GM23338 (cell line): ENCODE measurements around the gene ERMARD. TPM values are rescaled to one million over a fixed set of nuclear protein-coding genes. Genes with fewer than 3 reads are reported as not detected.

Experiments used
- ATAC-seq: fragments of 200-7000 bp; cut with Tn5 transposase; 3 replicates; pipeline ENCODE4 v1.9.1; 2020
- DNase-seq: peaks from one replicate; pipeline ENCODE4 v3.0.0-alpha.2; 2015; ENCODE audit warnings: low spot score
- H2AFZ ChIP-seq: fragments of 200-600 bp; sonication (generic); 2 replicates; pipeline ENCODE4 v1.8.0; 2016; ENCODE audit warnings: antibody characterized with exemption, mild to moderate bottlenecking, moderate library complexity
- H3F3A ChIP-seq: fragments of 200-600 bp; sonication (generic); replicated peaks from 2 replicates; pipeline ENCODE4 v1.8.0; 2017; ENCODE audit warnings: antibody characterized with exemption, mixed run types, low read depth
- H3K27ac ChIP-seq: fragments of 200-600 bp; sonication (generic); 2 replicates; pipeline ENCODE4 v1.6.1; 2016; ENCODE audit warnings: low read depth
- H3K27me3 ChIP-seq: fragments of 200-600 bp; sonication (generic); 2 replicates; pipeline ENCODE4 v1.8.0; 2016; ENCODE audit warnings: mild to moderate bottlenecking, mixed run types, moderate library complexity; ENCODE audit not compliant: insufficient read depth
- H3K36me3 ChIP-seq: fragments of 200-600 bp; sonication (generic); 2 replicates; pipeline ENCODE4 v1.8.0; 2016; ENCODE audit warnings: mild to moderate bottlenecking; ENCODE audit not compliant: insufficient read depth
- H3K4me1 ChIP-seq: fragments of 200-600 bp; sonication (generic); 2 replicates; pipeline ENCODE4 v1.8.0; 2016; ENCODE audit warnings: mild to moderate bottlenecking, moderate library complexity; ENCODE audit not compliant: insufficient read depth
- H3K4me2 ChIP-seq: fragments of 200-600 bp; sonication (generic); 2 replicates; pipeline ENCODE4 v1.7.1; 2017; ENCODE audit warnings: mixed run types
- H3K4me3 ChIP-seq: fragments of 200-600 bp; sonication (generic); 2 replicates; pipeline ENCODE4 v1.6.1; 2016; ENCODE audit warnings: mixed run types
- H3K79me2 ChIP-seq: fragments of 200-600 bp; sonication (generic); replicated peaks from 2 replicates; pipeline ENCODE4 v1.8.0; 2017; ENCODE audit warnings: mild to moderate bottlenecking; ENCODE audit not compliant: insufficient read depth
- H3K9me2 ChIP-seq: fragments of 200-600 bp; sonication (generic); 2 replicates; pipeline ENCODE4 v1.8.0; 2017; ENCODE audit not compliant: insufficient read depth
- H4K20me1 ChIP-seq: fragments of 200-600 bp; sonication (generic); replicated peaks from 2 replicates; pipeline ENCODE4 v1.8.0; 2017; ENCODE audit warnings: mild to moderate bottlenecking; ENCODE audit not compliant: insufficient read depth
- H3K27ac Mint-ChIP-seq: 2 replicates; pipeline ENCODE4 v1.8.0; 2020; ENCODE audit warnings: inconsistent platforms, mild to moderate bottlenecking, moderate library complexity, mixed read lengths
- H3K27me3 Mint-ChIP-seq: 3 replicates; pipeline ENCODE4 v1.8.0; 2022; ENCODE audit warnings: low read depth, mild to moderate bottlenecking, moderate library complexity, mixed read lengths, inconsistent platforms; ENCODE audit not compliant: insufficient read depth, poor library complexity
- H3K36me3 Mint-ChIP-seq: 3 replicates; pipeline ENCODE4 v1.8.0; 2021; ENCODE audit warnings: low read depth, mild to moderate bottlenecking, inconsistent platforms, moderate library complexity, mixed read lengths
- H3K4me1 Mint-ChIP-seq: 3 replicates; pipeline ENCODE4 v1.8.0; 2020; ENCODE audit warnings: mild to moderate bottlenecking, inconsistent platforms, mixed read lengths
- H3K4me3 Mint-ChIP-seq: 3 replicates; pipeline ENCODE4 v1.8.0; 2021; ENCODE audit warnings: moderate library complexity, mild to moderate bottlenecking, inconsistent platforms, mixed read lengths
- H3K9me3 Mint-ChIP-seq: 3 replicates; pipeline ENCODE4 v1.8.0; 2020; ENCODE audit warnings: moderate library complexity, mild to moderate bottlenecking, inconsistent platforms, mixed read lengths
- EZH2phosphoT487 ChIP-seq: fragments of 200-600 bp; sonication (generic); IDR thresholded peaks from one replicate; pipeline ENCODE4 v1.8.1; 2018; ENCODE audit warnings: antibody characterized with exemption; ENCODE audit not compliant: unreplicated experiment
- JUNB ChIP-seq: IDR thresholded peaks from one replicate; pipeline ENCODE4 v1.6.1; 2016; ENCODE audit warnings: antibody characterized with exemption; ENCODE audit not compliant: unreplicated experiment
- NANOG ChIP-seq: IDR thresholded peaks from 2 replicates; pipeline ENCODE4 v1.6.1; 2016; ENCODE audit warnings: antibody characterized with exemption, borderline replicate concordance
- STAT1 ChIP-seq: IDR thresholded peaks from one replicate; pipeline ENCODE4 v1.6.1; 2016; ENCODE audit warnings: antibody characterized with exemption; ENCODE audit not compliant: unreplicated experiment
- polyA plus RNA-seq: library from polyadenylated mRNA; unstranded; fragments of >200 nt; fragmentation: Nextera tagmentation; extraction: Ambion mirVana; gene quantifications from 2 replicates; pipeline ENCODE4 v1.2.1, GENCODE V29; 2016
- total RNA-seq: library from RNA; depleted of rRNA; stranded (reverse); fragments of >200 nt; shearing (Covaris generic); gene quantifications from 2 replicates; pipeline ENCODE4 v1.2.3, GENCODE V29; 2014
- TF ChIP-seq, protein P1 (sequence below), 2 experiments: fragments of 200-600 bp in 1 of 2; sonication (generic) in 1 of 2; conservative IDR thresholded peaks; 2 replicates each; pipeline versions ENCODE4 v1.5.1 to v1.6.1; 2016 to 2017; ENCODE audit warnings: antibody characterized with exemption in 2 of 2, low read depth in 2 of 2, mild to moderate bottlenecking in 2 of 2, moderate library complexity in 1 of 2
- TF ChIP-seq, protein P2 (sequence below): IDR thresholded peaks from one replicate; pipeline ENCODE4 v1.6.1; 2018; ENCODE audit warnings: antibody characterized with exemption; ENCODE audit not compliant: unreplicated experiment
- TF ChIP-seq, protein P3 (sequence below): fragments of 250-450 bp; sonication (Bioruptor Pico); IDR thresholded peaks from 2 replicates; pipeline ENCODE4 v1.5.0; 2020; ENCODE audit warnings: mild to moderate bottlenecking, moderate library complexity

The ERMARD gene
- total and polyA plus RNA-seq, 2 experiments from 2014 or later: 7.6 to 8.6 TPM

DNA sequence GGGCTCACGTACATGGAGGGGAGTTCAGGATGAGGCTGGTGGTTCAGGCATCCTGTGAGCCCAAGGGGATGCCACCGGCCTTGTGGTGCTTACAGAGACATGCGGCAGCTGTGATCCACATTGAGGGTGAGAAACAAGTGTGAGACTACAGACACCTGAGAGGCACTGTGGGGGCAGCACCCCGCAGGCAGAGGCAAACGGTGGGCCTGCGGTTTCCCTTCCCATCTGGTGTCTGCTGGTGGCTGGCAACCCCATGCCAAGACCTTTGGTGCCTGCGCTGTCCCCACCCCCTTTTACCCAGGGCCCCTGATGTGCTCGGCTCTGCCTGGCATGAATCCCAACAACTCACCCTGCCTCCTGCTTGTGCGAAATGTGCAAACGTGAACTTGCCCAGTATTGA is 42.0 kb downstream of the ERMARD start (continued):
- TF ChIP-seq, protein P1, sequence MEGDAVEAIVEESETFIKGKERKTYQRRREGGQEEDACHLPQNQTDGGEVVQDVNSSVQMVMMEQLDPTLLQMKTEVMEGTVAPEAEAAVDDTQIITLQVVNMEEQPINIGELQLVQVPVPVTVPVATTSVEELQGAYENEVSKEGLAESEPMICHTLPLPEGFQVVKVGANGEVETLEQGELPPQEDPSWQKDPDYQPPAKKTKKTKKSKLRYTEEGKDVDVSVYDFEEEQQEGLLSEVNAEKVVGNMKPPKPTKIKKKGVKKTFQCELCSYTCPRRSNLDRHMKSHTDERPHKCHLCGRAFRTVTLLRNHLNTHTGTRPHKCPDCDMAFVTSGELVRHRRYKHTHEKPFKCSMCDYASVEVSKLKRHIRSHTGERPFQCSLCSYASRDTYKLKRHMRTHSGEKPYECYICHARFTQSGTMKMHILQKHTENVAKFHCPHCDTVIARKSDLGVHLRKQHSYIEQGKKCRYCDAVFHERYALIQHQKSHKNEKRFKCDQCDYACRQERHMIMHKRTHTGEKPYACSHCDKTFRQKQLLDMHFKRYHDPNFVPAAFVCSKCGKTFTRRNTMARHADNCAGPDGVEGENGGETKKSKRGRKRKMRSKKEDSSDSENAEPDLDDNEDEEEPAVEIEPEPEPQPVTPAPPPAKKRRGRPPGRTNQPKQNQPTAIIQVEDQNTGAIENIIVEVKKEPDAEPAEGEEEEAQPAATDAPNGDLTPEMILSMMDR (conservative IDR thresholded peaks at IDR 0.05; ENCODE audit: low read depth in 2 of 2): no peak
- no peak for TF ChIP-seq STAT1
- TF ChIP-seq EZH2phosphoT487: no peak
- no peak for TF ChIP-seq NANOG
- TF ChIP-seq, protein P2, sequence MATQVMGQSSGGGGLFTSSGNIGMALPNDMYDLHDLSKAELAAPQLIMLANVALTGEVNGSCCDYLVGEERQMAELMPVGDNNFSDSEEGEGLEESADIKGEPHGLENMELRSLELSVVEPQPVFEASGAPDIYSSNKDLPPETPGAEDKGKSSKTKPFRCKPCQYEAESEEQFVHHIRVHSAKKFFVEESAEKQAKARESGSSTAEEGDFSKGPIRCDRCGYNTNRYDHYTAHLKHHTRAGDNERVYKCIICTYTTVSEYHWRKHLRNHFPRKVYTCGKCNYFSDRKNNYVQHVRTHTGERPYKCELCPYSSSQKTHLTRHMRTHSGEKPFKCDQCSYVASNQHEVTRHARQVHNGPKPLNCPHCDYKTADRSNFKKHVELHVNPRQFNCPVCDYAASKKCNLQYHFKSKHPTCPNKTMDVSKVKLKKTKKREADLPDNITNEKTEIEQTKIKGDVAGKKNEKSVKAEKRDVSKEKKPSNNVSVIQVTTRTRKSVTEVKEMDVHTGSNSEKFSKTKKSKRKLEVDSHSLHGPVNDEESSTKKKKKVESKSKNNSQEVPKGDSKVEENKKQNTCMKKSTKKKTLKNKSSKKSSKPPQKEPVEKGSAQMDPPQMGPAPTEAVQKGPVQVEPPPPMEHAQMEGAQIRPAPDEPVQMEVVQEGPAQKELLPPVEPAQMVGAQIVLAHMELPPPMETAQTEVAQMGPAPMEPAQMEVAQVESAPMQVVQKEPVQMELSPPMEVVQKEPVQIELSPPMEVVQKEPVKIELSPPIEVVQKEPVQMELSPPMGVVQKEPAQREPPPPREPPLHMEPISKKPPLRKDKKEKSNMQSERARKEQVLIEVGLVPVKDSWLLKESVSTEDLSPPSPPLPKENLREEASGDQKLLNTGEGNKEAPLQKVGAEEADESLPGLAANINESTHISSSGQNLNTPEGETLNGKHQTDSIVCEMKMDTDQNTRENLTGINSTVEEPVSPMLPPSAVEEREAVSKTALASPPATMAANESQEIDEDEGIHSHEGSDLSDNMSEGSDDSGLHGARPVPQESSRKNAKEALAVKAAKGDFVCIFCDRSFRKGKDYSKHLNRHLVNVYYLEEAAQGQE: no peak

DNA sequence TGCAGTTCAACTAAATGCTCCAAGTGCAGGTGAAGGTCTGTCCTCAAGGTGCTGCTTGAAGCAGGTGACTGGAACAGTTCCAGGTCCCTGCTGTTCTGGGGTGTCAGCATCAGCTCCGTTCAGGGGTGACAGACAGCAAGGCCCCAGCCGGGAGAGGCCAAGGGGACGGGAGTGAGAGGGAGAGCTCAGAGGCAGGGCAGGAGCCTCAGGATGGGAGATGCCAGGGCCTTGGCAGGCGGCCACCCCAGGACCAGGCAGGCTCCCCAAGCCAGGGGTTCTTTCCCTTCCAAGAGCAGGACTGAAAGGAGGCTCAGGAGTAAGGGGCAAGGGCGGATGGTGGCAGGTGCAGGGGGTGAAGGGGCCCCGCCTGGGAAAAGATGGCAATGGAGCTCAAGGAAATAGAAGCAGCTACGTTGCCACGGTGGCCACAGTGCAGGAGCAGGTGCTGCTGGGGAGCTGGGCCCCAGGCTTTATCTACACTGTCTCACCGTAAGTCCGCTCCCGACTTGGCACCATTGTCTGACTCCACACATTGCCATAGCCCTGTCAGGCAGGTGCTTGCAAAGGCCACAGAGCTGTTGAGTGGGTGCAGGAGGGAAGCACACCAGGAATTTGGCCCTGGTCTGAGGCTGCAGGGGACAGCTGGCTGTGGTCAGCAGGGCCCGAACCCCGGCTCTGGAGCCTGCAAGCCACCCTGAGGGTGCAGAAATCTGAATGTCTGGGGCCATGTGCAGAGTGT is 43.1 kb downstream of the ERMARD start:
- peaks cover 12% of the 10 kb centered on the region for H3K27me3 Mint-ChIP-seq
- H3K36me3 Mint-ChIP-seq: no peaks in the 10 kb centered on the region
- H3K4me1 ChIP-seq: no peaks in the 10 kb centered on the region
- peaks cover 10% of the 10 kb centered on the region for H3K27me3 ChIP-seq
- H3F3A ChIP-seq: no peaks in the 10 kb centered on the region
- no peak overlapping the region for H3K4me3 ChIP-seq
- no peak overlapping the region for H3K27ac Mint-ChIP-seq
- H3K9me2 ChIP-seq: no peaks in the 10 kb centered on the region
- DNase-seq (no peak), ATAC-seq (no peak)
- no peak overlapping the region for H3K4me3 Mint-ChIP-seq
- H3K4me1 Mint-ChIP-seq: peaks cover 10% of the 10 kb centered on the region; the same call in 2 of the 3 replicates
- H4K20me1 ChIP-seq: no peaks in the 10 kb centered on the region
- no peaks in the 10 kb centered on the region for H3K9me3 Mint-ChIP-seq
- no peak overlapping the region for H2AFZ ChIP-seq
- TF ChIP-seq, protein P3, sequence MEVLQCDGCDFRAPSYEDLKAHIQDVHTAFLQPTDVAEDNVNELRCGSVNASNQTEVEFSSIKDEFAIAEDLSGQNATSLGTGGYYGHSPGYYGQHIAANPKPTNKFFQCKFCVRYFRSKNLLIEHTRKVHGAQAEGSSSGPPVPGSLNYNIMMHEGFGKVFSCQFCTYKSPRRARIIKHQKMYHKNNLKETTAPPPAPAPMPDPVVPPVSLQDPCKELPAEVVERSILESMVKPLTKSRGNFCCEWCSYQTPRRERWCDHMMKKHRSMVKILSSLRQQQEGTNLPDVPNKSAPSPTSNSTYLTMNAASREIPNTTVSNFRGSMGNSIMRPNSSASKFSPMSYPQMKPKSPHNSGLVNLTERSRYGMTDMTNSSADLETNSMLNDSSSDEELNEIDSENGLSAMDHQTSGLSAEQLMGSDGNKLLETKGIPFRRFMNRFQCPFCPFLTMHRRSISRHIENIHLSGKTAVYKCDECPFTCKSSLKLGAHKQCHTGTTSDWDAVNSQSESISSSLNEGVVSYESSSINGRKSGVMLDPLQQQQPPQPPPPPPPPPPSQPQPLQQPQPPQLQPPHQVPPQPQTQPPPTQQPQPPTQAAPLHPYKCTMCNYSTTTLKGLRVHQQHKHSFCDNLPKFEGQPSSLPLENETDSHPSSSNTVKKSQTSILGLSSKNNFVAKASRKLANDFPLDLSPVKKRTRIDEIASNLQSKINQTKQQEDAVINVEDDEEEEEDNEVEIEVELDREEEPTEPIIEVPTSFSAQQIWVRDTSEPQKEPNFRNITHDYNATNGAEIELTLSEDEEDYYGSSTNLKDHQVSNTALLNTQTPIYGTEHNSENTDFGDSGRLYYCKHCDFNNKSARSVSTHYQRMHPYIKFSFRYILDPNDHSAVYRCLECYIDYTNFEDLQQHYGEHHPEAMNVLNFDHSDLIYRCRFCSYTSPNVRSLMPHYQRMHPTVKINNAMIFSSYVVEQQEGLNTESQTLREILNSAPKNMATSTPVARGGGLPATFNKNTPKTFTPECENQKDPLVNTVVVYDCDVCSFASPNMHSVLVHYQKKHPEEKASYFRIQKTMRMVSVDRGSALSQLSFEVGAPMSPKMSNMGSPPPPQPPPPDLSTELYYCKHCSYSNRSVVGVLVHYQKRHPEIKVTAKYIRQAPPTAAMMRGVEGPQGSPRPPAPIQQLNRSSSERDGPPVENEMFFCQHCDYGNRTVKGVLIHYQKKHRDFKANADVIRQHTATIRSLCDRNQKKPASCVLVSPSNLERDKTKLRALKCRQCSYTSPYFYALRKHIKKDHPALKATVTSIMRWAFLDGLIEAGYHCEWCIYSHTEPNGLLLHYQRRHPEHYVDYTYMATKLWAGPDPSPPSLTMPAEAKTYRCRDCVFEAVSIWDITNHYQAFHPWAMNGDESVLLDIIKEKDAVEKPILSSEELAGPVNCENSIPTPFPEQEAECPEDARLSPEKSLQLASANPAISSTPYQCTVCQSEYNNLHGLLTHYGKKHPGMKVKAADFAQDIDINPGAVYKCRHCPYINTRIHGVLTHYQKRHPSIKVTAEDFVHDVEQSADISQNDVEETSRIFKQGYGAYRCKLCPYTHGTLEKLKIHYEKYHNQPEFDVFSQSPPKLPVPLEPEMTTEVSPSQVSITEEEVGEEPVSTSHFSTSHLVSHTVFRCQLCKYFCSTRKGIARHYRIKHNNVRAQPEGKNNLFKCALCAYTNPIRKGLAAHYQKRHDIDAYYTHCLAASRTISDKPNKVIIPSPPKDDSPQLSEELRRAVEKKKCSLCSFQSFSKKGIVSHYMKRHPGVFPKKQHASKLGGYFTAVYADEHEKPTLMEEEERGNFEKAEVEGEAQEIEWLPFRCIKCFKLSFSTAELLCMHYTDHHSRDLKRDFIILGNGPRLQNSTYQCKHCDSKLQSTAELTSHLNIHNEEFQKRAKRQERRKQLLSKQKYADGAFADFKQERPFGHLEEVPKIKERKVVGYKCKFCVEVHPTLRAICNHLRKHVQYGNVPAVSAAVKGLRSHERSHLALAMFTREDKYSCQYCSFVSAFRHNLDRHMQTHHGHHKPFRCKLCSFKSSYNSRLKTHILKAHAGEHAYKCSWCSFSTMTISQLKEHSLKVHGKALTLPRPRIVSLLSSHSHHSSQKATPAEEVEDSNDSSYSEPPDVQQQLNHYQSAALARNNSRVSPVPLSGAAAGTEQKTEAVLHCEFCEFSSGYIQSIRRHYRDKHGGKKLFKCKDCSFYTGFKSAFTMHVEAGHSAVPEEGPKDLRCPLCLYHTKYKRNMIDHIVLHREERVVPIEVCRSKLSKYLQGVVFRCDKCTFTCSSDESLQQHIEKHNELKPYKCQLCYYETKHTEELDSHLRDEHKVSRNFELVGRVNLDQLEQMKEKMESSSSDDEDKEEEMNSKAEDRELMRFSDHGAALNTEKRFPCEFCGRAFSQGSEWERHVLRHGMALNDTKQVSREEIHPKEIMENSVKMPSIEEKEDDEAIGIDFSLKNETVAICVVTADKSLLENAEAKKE: no peak
- TF ChIP-seq JUNB: no peak
- TF ChIP-seq NANOG: no peak
- no peak for TF ChIP-seq EZH2phosphoT487
- H3K27ac ChIP-seq: no peak overlapping the region
- no peak overlapping the region for H3K4me2 ChIP-seq
- no peaks in the 10 kb centered on the region for H3K79me2 ChIP-seq
- no peaks in the 10 kb centered on the region for H3K36me3 ChIP-seq
